Pancreas (tissue), 10 donors: Measurements from ENCODE around the gene KHNYN. TPM values are rescaled to one million over a fixed set of nuclear protein-coding genes. Genes with fewer than 3 reads are reported as not detected.

Source experiments
- ATAC-seq, 4 donors: fragments of 200-7000 bp; cut with Tn5 transposase; one replicate each; pipeline versions ENCODE4 v1.8.0 to v1.9.1; 2020; ENCODE audit warnings: mild to moderate bottlenecking in 4 of 4, moderate library complexity in 4 of 4
- DNase-seq, 6 donors: peaks; one replicate each; pipeline ENCODE4 v3.0.0-alpha.2; 2020
- FAIRE-seq: peaks from 2 replicates; lab custom pipeline; 2012; peaks lifted over from hg19 to GRCh38; lab: Jason Lieb, UNC
- H3K27ac ChIP-seq, 4 donors: fragments of 200-600 bp; sonication (generic); 1 replicate in 3 of 4; 2 replicates in 1 of 4; pipeline versions ENCODE4 v1.5.0 to v1.8.0; 2020
- H3K27me3 ChIP-seq, 4 donors: fragments of 200-600 bp; one replicate each; pipeline ENCODE4 v1.8.0; 2021
- H3K36me3 ChIP-seq, 3 donors: fragments of 200-600 bp; sonication (generic) in 1 of 3; one replicate each; pipeline versions ENCODE4 v1.5.0 to v1.8.0; 2020 to 2021
- H3K4me1 ChIP-seq, 3 donors: fragments of 200-600 bp; one replicate each; pipeline ENCODE4 v1.8.0; 2021
- H3K4me3 ChIP-seq, 4 donors: fragments of 200-600 bp; sonication (generic) in 2 of 4; one replicate each; pipeline versions ENCODE4 v1.5.0 to v1.8.0; 2020 to 2021
- H3K9me3 ChIP-seq, 4 donors: fragments of 200-600 bp; one replicate each; pipeline ENCODE4 v1.8.0; 2021
- WGBS, 2 donors: extraction: QIAGEN DNeasy Blood & Tissue Kit; methylation state at CpG; one replicate each; pipeline ENCODE4 v1.1.7; 2013; 5-methylcytosine and 5-hydroxymethylcytosine counted together
- intact Hi-C, 3 donors: fragments of 100-400 bp; cut with DNase I; formaldehyde crosslinking; loops; one replicate each; pipeline versions ENCODE4 v1.11.1 to v1.14.2; 2022
- polyA plus RNA-seq, 2 donors: library from polyadenylated mRNA; stranded (reverse); fragments of 200-250 nt; gene quantifications; one replicate each; pipeline ENCODE4 v1.2.3, GENCODE V29; 2013
- total RNA-seq, 6 donors: library from RNA; stranded (reverse); fragmentation: NEBNext Ultra II Directional in 4 of 6; extraction: Animal tissue kit (Norgen Biotek cat#: 25700) in 4 of 6; gene quantifications; one replicate each; pipeline versions ENCODE4 v1.2.1 to v1.2.4, GENCODE V29; 2021 to 2023
- TF ChIP-seq, protein P1 (sequence below), 4 donors: fragments of 200-600 bp; sonication (generic) in 3 of 4; IDR thresholded peaks; one replicate each; pipeline versions ENCODE4 v1.5.0 to v1.8.0; 2021; ENCODE audit warnings: antibody characterized with exemption in 4 of 4
- donor health status: healthy with polysubstance abuse.
- donor health status: DM: no; HTN: no; CAD: no; lungs with moderate emphysema.
- donor health status: DM: no; HTN: no; CAD: no.
- donor health status: control.
- donor health status: control.
- donor health status: Bipolar disorder and iron deficiency.
- donor health status: DM: yes; HTN: yes; CAD: no.
- donor health status: DM: no; HTN: no; CAD: no.
- donor health status: DM: no; HTN: no; CAD: no.
- donor health status: DM: yes; HTN: yes; CAD: no.

KHNYN gene
- total and polyA plus RNA-seq, 8 donors = 21.8 to 42.9 (median 26.8) TPM

DNA sequence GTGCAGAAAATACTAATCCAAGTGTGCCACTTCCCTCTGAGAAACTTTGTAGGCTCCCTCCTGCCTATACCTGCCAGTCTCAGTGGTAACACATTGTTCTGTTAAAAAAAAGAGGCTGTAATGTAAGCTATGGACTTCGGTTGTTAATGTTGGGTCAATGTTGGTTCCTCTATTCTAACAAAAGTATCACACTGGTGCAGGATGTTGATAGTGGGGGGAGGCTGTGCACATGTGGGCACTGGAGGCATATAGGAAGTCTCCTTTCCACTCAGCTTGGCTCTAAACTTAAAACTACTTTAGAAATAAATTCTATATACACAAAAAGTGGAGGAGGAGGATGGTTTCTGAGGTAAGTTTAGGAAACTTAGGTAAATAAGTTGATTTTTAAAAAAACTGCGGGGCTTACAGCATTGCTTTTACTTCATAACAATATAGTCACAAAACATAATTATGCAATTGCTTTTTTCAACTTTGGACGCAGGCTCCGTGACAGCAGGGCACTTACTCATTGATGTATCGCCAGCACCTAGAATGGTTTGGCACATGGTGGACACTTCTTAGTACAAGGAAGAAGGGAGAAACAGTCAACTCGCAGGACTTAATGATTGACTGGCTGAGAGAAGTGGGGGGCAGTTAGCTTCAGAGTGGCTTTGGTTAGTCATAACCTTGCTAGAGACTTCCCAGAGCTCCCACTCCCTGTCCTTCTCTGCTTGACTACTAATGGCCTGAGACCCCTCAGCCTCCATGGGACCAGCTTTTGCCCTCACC is 38.9 kb upstream of the KHNYN start:
- FAIRE-seq = no peak
- Histone ChIP-seq H3K27me3 (no peaks in the 10 kb centered on the region), H3K27ac (no peak overlapping the region), H3K36me3 (no peaks in the 10 kb centered on the region), H3K4me3 (no peak overlapping the region), H3K4me1 (peaks cover 0 to 5% (median 0%) of the 10 kb centered on the region in 3 donors), H3K9me3 (no peaks in the 10 kb centered on the region)
- no peak for ATAC-seq
- DNase-seq = no peak
- intact Hi-C loops = no loop called here
- TF ChIP-seq, protein P1, sequence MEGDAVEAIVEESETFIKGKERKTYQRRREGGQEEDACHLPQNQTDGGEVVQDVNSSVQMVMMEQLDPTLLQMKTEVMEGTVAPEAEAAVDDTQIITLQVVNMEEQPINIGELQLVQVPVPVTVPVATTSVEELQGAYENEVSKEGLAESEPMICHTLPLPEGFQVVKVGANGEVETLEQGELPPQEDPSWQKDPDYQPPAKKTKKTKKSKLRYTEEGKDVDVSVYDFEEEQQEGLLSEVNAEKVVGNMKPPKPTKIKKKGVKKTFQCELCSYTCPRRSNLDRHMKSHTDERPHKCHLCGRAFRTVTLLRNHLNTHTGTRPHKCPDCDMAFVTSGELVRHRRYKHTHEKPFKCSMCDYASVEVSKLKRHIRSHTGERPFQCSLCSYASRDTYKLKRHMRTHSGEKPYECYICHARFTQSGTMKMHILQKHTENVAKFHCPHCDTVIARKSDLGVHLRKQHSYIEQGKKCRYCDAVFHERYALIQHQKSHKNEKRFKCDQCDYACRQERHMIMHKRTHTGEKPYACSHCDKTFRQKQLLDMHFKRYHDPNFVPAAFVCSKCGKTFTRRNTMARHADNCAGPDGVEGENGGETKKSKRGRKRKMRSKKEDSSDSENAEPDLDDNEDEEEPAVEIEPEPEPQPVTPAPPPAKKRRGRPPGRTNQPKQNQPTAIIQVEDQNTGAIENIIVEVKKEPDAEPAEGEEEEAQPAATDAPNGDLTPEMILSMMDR (IDR thresholded peaks at IDR 0.05) = no peak
- 74 to 75% methylated on average over 6 of the region's 6 CpGs for WGBS, 2 donors

DNA sequence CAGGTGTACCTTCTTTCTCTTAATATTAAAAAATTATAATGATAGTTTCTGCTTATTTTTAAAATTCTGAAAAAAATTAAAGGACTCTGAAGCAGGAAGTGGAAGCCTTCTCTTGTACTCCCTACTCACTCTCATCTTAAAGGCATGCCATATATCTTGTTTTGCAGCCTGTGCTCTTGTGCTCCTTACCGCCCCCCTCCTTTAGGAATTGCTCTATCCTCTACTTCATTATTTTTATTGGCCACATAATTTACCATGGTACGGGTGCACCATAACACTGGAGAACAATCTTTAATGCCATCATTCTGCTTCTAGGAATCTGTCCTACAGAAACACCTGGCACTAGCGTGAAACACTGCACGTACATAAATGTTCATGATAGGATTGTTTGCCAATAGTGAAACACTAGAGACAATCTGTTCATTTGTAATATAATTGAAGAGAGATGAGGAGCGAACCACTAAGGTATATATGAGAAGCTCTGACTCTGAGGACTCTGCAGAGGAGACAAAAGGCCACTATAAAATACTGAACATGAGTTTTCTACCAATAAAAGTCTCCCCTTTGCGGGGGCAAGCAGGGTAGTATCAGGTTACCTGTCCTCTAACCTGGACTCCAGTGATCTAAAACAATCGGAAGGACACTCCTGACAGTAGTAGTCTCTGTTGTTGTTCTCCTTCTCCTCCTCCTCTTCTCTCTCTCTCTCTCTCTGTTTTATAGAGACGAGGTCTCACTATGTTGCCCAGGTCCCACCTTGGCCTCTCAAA is 37.2 kb upstream of the KHNYN start:
- no peak for DNase-seq
- Histone ChIP-seq H3K4me3 (no peak overlapping the region), H3K36me3 (no peaks in the 10 kb centered on the region), H3K9me3 (no peaks in the 10 kb centered on the region), H3K4me1 (peaks cover 0 to 5% (median 0%) of the 10 kb centered on the region in 3 donors), H3K27ac (peak overlapping the region in 1 of 4 donors; percentile 25), H3K27me3 (no peaks in the 10 kb centered on the region)
- 45 to 48% methylated on average over 8 of the region's 8 CpGs for WGBS, 2 donors
- TF ChIP-seq, protein P1 (IDR thresholded peaks at IDR 0.05) = no peak
- FAIRE-seq = no peak
- intact Hi-C loops = no loop called here
- ATAC-seq = peak; percentile 45 to 80 (median 71)

DNA sequence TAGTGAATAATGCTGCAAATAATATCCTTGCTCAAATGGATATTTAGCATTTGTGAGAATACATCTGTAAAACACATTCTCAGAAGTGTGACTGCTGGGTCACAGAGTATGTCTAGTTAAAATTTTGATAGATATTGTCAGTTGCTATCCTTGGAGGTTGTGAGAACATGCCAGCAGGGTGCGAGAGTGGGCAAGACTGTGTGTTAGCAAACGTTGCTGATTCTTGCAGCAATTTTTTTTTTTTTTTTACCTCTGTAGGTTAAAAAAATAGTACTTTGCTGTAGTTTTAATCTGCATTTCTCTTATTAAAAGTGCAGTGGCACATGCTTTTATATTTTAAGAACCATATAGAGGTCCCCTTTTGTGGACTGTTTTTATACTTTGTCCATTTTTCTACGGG is 35.5 kb upstream of the KHNYN start:
- DNase-seq (no peak), FAIRE-seq (no peak), ATAC-seq (no peak)
- Histone ChIP-seq H3K4me3 (no peak overlapping the region), H3K27ac (no peak overlapping the region), H3K27me3 (no peaks in the 10 kb centered on the region), H3K4me1 (peaks cover 0 to 5% (median 0%) of the 10 kb centered on the region in 3 donors), H3K9me3 (no peaks in the 10 kb centered on the region), H3K36me3 (no peaks in the 10 kb centered on the region)
- TF ChIP-seq, protein P1 (IDR thresholded peaks at IDR 0.05) = no peak
- intact Hi-C loops = no loop called here
- 33 to 39% methylated on average over 3 of the region's 3 CpGs for WGBS, 2 donors

DNA sequence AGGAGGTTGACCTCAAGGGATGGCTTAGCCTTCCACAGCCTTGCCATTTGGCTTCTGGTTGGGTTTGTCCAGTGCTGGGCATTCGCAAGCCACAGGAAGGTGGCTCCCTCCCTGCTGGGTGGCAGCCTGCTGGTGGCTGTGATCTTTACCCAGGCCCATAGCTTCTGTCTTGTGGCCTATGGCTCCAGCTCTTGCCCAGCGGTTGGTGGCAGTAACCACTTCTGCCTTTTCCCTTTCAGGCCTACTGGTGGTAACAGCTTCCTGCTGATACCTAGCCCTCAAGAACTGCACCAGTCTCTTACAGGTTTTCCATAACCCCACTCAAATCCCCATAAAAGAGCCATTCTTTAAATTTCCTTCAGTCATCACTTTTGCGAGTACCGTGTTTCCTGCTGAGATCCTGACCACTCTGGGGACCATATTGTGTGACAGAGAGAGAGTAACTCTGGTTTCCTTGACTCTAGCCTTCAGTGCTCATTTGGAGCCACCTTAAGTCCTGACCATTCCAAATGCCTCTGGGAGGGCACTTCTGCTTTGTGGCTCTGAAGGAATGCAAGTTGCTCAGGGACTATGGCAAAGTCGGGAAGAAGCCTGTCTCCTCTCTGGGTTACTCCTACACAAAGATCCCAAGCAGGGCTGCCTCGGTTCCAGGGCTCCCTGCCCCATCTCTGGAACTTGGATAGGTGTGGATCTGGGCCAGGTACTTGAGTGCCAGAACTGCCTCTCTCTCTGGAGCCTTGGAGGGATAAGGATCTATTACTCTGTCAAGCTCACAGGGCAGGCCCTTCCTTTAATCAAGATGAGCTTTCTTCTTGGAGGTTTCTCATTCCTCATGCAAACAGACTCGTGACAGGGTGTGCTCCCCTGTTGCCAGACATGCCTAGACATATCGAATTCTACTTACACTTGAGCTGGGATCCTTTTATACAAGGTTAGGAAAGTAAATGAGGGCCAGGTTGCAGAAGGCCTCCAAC is 33.9 kb upstream of the KHNYN start:
- no peaks in the 10 kb centered on the region for H3K27me3 ChIP-seq
- no peaks in the 10 kb centered on the region for H3K36me3 ChIP-seq
- no peak overlapping the region for H3K4me3 ChIP-seq
- TF ChIP-seq, protein P1 (IDR thresholded peaks at IDR 0.05) = no peak
- DNase-seq (no peak), FAIRE-seq (no peak), ATAC-seq (no peak)
- 75 to 76% methylated on average over 8 of the region's 8 CpGs for WGBS, 2 donors
- intact Hi-C loops = no loop called here
- peaks cover 0 to 11% (median 5%) of the 10 kb centered on the region in 3 donors for H3K4me1 ChIP-seq
- H3K27ac ChIP-seq = no peak overlapping the region
- H3K9me3 ChIP-seq = no peaks in the 10 kb centered on the region
